ENCODE measurements around the gene LHFPL3.
A peak's percentile ranks its signal among the peaks of the same experiment; 100 is the strongest.
"Not testable (repeated sequence)": the region's sequence is repeated elsewhere in the genome, so short reads cannot be mapped to it uniquely, and the experiment has no call there.

Gene LHFPL3

DNA sequence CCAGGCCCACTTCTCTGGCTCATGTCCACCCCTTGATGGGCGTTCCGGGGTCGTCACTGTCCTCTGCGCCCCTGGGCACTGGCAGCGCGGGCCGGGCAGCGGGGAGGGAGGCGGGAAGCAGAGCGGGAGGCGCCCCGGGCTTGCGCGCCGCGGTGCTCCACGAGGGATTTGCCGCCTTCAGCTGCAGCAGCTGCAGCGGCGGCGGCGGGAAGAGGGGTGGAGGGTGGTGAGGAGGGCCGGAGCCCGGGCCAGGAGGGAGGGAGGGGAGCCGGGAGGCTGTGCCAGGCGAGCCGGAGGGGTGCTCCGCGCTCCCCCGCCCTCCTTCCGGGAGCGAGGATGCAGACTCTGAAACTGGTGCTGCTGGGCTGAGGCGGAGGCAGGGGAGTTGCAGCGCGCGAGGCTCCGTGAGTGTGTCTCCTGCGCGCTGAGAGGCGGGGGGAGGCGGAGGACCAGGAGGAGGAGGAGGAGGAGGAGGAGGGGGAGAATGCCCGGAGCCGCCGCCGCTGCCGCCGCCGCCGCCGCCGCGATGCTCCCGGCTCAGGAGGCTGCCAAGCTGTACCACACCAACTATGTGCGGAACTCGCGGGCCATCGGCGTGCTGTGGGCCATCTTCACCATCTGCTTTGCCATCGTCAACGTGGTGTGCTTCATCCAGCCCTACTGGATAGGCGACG is at the start of gene LHFPL3:
Gene LHFPL3, plus strand, starts transcription at position 308 of the 674 bp plus-strand sequence.
- peaks cover 46% of the 10 kb centered on the region for H3K27me3 Mint-ChIP-seq (ENCODE audit: low read depth)

DNA sequence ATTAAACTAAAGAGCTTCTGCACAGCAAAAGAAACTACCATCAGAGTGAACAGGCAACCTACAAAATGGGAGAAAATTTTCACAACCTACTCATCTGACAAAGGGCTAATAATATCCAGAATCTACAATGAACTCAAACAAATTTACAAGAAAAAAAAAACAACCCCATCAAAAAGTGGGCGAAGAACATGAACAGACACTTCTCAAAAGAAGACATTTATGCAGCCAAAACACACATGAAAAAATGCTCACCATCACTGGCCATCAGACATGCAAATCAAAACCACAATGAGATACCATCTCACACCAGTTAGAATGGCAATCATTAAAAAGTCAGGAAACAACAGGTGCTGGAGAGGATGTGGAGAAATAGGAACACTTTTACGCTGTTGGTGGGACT is 46.7 kb upstream of the LHFPL3 start:
- not testable (repeated sequence) for H3K27ac Mint-ChIP-seq; H3K36me3 Mint-ChIP-seq (ENCODE audit: low read depth); H3K9me3 Mint-ChIP-seq; H3K4me1 Mint-ChIP-seq (ENCODE audit: low read depth); H3K27me3 Mint-ChIP-seq (ENCODE audit: low read depth); H3K4me3 Mint-ChIP-seq

More for the DNA sequence above, at the start of gene LHFPL3:
- no peak within 1 kb of the TSS for H3K27ac Mint-ChIP-seq
- H3K36me3 Mint-ChIP-seq (ENCODE audit: low read depth), result no peaks in the 10 kb centered on the region
- no peaks in the 10 kb centered on the region for H3K9me3 Mint-ChIP-seq
- peak within 1 kb of the TSS; percentile 45 for H3K4me3 Mint-ChIP-seq
- peaks cover 7% of the 10 kb centered on the region for H3K4me1 Mint-ChIP-seq (ENCODE audit: low read depth)

DNA sequence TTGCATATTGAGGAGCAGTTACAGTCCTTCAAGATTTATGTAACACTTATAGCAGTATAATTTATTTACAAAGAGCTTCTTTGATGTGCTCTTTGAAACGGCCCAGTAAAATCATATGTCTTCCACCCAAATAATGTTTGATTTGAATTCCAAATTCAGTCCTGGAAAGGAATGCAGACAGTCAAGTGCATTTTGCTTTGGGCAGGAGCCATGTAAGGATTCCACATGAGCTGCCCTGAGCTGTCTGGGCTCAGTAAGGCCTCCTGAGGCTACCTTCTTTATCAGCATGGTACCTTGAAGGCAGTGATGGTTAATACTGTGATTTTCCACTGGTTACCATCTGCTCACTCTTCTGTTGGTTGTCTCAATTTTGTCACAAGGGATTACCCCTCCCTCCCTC is 41.6 kb upstream of the LHFPL3 start:
- Mint-ChIP-seq H3K27ac (no peak overlapping the region), H3K36me3 (ENCODE audit: low read depth) (no peaks in the 10 kb centered on the region), H3K9me3 (peaks cover 4% of the 10 kb centered on the region), H3K4me3 (no peak overlapping the region), H3K27me3 (ENCODE audit: low read depth) (no peaks in the 10 kb centered on the region), H3K4me1 (ENCODE audit: low read depth) (no peaks in the 10 kb centered on the region)

DNA sequence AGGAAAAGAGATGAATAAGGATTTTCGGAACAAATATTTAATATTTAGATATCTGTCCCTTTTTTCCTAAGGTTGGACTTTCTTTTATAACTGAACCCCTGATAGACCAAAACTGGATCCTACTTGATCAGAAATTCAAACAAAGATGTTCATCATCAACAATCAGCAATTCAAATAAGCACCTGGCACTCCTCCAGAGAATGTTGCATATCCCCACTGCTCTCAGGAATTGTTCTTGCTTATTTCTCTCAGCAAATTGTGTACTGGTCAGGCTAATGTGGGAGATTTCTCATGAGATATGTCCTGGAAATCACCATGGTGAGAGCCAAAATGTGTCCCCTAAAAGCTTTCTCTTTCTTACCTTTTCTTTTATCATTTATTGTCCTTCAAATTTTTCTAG is 40.3 kb upstream of the LHFPL3 start:
- peaks cover 2% of the 10 kb centered on the region for H3K9me3 Mint-ChIP-seq
- H3K36me3 Mint-ChIP-seq (ENCODE audit: low read depth), result no peaks in the 10 kb centered on the region
- no peak overlapping the region for H3K4me3 Mint-ChIP-seq
- no peak overlapping the region for H3K27ac Mint-ChIP-seq
- H3K4me1 Mint-ChIP-seq (ENCODE audit: low read depth), result no peaks in the 10 kb centered on the region
- H3K27me3 Mint-ChIP-seq (ENCODE audit: low read depth), result no peaks in the 10 kb centered on the region

DNA sequence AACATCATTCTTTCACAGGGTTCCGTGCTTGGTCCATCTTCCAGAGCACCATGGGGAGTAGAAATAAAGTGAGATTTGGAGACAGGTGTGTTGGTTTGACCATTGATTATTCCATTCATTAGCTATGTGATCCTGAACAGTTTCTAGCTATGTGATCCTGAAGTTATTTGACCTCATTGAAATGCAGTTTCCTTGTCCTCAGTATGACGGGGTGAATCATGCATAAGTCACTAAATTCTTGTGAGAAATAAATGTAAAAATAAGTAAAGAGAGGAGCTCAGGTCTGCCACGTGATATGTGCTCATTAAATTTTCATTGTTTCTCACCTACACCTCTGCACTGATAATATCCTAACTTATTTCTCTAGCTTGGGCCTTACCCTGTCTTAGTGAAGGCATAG is 34.1 kb upstream of the LHFPL3 start:
- Mint-ChIP-seq H3K27me3 (ENCODE audit: low read depth) (no peaks in the 10 kb centered on the region), H3K4me1 (ENCODE audit: low read depth) (no peaks in the 10 kb centered on the region), H3K4me3 (no peak overlapping the region), H3K9me3 (no peaks in the 10 kb centered on the region), H3K36me3 (ENCODE audit: low read depth) (no peaks in the 10 kb centered on the region), H3K27ac (no peak overlapping the region)

DNA sequence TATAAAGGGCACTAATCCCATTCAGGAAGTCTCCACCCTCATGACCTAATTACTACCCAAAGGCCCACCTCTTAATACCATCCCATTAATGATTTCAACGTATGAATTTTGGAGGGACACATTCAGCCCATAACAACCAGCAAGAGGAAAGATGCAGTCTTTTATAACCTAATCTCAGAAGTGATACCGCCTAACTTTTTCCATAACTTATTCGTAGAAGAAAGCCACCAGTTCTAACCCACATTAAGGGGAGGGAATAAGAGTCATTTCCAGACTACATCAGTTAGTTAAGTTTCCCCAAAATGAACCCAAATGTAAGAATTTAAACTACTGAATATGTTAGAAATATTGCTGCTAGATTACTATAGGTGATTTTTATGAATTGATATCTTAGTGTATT is 32.1 kb upstream of the LHFPL3 start:
- Mint-ChIP-seq H3K4me3 (no peak overlapping the region), H3K27ac (no peak overlapping the region), H3K27me3 (ENCODE audit: low read depth) (peaks cover 4% of the 10 kb centered on the region), H3K4me1 (ENCODE audit: low read depth) (no peaks in the 10 kb centered on the region), H3K36me3 (ENCODE audit: low read depth) (no peaks in the 10 kb centered on the region), H3K9me3 (no peaks in the 10 kb centered on the region)

DNA sequence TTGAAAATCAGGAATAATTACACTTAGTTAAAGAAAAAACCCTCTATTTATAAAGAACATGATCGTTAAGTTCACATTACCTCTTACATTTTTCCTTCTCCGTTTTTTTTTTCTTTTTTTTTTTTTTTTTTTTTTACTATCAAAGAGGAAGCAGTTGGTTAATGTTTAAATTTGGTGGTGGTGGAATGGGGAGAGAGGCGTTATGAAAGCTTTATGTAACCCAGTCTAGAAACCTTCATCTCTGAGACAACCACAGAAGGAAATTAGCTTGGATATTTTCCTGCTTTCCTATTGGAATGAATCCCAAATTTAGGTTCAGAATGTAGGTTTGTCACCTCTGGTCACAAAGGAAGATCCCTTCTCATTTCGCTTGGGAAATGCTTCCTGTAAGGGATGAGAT is 31.5 kb upstream of the LHFPL3 start:
- Mint-ChIP-seq H3K27me3 (ENCODE audit: low read depth) (peaks cover 4% of the 10 kb centered on the region), H3K36me3 (ENCODE audit: low read depth) (no peaks in the 10 kb centered on the region), H3K4me1 (ENCODE audit: low read depth) (no peaks in the 10 kb centered on the region), H3K27ac (no peak overlapping the region), H3K9me3 (no peaks in the 10 kb centered on the region), H3K4me3 (no peak overlapping the region)

DNA sequence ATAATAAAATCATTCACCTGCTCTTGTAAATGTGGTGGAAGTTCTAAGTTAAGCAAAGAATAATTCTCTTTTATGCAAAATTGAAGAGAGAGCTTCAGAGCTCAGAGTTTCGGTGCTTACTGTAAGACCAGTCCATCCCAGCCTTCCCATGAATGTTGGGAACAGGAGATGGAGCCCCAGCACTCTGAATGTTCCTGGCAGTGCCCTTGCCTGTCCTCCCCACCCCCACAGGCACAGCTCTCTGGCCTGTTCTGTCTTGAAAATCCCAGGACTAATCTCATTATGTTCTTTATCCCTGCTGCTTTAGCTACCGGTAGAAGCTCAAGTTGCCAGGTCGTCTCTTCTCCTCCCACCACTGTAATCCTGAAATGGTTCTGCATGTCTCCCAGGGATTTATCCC is 29.1 kb upstream of the LHFPL3 start:
- no peaks in the 10 kb centered on the region for H3K9me3 Mint-ChIP-seq
- H3K4me1 Mint-ChIP-seq (ENCODE audit: low read depth), result no peaks in the 10 kb centered on the region
- no peak overlapping the region for H3K4me3 Mint-ChIP-seq
- no peaks in the 10 kb centered on the region for H3K36me3 Mint-ChIP-seq (ENCODE audit: low read depth)
- peaks cover 4% of the 10 kb centered on the region for H3K27me3 Mint-ChIP-seq (ENCODE audit: low read depth)
- H3K27ac Mint-ChIP-seq, result no peak overlapping the region

DNA sequence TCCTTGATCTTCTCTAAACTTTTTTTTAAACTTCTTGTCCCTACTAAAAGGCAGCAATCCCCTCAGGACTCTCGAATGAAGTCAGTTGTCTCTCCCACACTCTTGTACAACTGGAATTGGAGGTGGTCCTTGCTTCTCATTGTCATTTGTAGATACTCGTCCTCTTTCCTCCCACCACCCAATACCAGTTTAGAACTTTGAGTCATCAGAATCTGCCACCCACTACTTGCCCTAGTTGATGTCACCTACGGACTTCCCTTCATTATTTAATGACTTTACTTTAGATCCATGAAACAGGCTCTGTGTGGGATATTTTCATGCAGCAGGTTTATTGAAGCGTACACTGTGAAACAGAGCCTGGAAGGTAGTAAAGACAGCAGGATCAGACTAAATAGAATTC is 28.6 kb upstream of the LHFPL3 start:
- Mint-ChIP-seq H3K9me3 (no peaks in the 10 kb centered on the region), H3K4me1 (ENCODE audit: low read depth) (no peaks in the 10 kb centered on the region), H3K27ac (no peak overlapping the region), H3K36me3 (ENCODE audit: low read depth) (no peaks in the 10 kb centered on the region), H3K27me3 (ENCODE audit: low read depth) (peaks cover 4% of the 10 kb centered on the region), H3K4me3 (no peak overlapping the region)

DNA sequence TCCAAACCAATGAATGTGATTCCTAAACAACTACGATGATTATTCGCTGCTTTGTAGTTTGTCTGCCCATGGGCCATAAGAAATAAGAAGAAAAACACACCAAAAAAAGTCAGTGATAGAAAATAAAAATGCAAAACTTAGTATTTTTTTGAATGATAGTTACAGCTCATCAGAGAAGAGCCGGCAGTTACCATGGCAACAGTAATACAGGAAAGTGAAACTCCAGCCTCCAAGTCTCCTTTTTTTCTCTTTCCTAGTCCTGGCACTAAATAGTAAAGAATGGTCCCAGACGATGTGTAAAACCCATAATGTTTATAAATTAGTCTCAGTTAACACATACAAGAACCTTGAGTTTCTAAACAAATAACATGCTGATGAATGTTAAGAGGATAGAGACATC is 21.6 kb upstream of the LHFPL3 start:
- no peaks in the 10 kb centered on the region for H3K36me3 Mint-ChIP-seq (ENCODE audit: low read depth)

DNA sequence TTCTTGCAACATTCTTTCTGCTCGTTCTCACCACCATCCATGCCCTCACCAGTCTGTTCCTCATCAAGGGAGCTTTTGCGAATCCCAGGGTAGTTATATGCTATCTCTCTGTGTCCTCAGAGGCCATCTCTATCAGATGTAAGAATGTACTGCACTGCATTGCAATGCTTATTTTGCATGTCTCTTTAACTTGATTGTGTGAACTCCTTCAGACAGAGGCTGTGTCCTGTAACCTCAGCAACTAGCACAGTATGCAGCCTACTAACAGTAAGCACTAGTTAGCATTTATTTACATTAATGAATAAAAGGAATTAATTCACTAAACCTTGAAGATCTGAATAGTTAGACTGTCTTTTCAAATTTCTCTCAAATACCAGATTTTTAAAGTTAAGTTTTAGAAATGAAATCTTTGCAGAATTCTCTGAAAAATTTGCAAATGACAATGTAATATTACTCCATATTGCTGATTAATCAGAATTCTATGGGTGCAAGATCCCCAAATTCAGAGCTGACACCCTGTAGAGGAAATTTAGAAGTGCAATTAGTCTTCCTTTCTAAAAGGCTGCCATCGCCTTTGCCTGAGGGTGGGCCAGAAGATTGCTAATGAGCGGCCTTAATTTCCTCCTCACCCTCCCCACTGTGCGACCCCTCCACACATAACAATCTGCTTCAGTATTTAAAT is 10.3 kb upstream of the LHFPL3 start:
- Mint-ChIP-seq H3K9me3 (peaks cover 16% of the 10 kb centered on the region), H3K36me3 (ENCODE audit: low read depth) (no peaks in the 10 kb centered on the region), H3K27ac (no peak overlapping the region), H3K4me3 (no peak overlapping the region), H3K4me1 (ENCODE audit: low read depth) (no peaks in the 10 kb centered on the region), H3K27me3 (ENCODE audit: low read depth) (no peaks in the 10 kb centered on the region)

More for the DNA sequence above, 21.6 kb upstream of the LHFPL3 start:
- Mint-ChIP-seq H3K9me3 (no peaks in the 10 kb centered on the region), H3K27me3 (ENCODE audit: low read depth) (no peaks in the 10 kb centered on the region), H3K27ac (no peak overlapping the region), H3K4me3 (no peak overlapping the region), H3K4me1 (ENCODE audit: low read depth) (no peaks in the 10 kb centered on the region)

DNA sequence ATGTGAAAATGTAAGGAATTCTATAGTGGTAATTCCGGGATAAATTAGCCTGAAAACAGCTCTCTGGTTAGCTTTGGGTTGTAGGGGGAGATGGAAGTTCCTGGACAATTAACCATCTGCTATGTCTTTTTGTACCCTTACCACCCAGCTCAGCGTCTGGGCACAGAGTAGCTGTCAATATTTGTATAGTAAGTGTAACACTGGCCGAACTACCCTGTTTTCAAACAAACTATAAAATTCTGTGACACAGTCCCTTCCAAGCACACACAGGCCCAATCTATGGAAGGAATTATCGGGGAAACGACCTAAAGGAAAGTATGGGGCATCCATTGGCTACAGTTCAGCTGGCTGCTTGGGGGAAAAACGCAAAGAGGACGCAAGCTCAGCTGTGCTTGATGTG is 869 bp upstream of the LHFPL3 start:
- Mint-ChIP-seq H3K4me1 (ENCODE audit: low read depth) (peaks cover 7% of the 10 kb centered on the region), H3K36me3 (ENCODE audit: low read depth) (no peaks in the 10 kb centered on the region), H3K9me3 (no peaks in the 10 kb centered on the region), H3K4me3 (no peak overlapping the region), H3K27ac (no peak overlapping the region), H3K27me3 (ENCODE audit: low read depth) (peaks cover 46% of the 10 kb centered on the region)

DNA sequence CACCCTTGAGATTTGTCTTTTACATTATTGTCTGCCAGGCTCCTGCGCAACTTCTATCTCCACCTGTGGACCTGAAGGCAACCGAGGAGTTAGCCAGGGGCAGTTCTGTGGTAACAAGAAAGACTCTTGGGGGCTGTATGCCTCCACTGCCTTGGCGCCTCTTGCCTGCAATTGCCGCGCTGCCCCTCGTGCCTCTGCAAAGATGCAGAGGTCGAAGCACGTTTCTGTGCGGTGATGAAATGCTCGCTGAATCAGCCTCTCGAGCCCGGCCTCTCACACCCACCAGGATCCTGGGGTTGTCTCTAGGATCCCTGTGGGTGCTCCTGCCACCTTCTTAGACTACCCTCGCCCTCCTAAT is 486 bp upstream of the LHFPL3 start:
- H3K4me3 Mint-ChIP-seq, result no peak overlapping the region
- H3K27me3 Mint-ChIP-seq (ENCODE audit: low read depth), result peaks cover 46% of the 10 kb centered on the region
- no peaks in the 10 kb centered on the region for H3K9me3 Mint-ChIP-seq
- peaks cover 7% of the 10 kb centered on the region for H3K4me1 Mint-ChIP-seq (ENCODE audit: low read depth)
- H3K27ac Mint-ChIP-seq, result no peak overlapping the region
- no peaks in the 10 kb centered on the region for H3K36me3 Mint-ChIP-seq (ENCODE audit: low read depth)

DNA sequence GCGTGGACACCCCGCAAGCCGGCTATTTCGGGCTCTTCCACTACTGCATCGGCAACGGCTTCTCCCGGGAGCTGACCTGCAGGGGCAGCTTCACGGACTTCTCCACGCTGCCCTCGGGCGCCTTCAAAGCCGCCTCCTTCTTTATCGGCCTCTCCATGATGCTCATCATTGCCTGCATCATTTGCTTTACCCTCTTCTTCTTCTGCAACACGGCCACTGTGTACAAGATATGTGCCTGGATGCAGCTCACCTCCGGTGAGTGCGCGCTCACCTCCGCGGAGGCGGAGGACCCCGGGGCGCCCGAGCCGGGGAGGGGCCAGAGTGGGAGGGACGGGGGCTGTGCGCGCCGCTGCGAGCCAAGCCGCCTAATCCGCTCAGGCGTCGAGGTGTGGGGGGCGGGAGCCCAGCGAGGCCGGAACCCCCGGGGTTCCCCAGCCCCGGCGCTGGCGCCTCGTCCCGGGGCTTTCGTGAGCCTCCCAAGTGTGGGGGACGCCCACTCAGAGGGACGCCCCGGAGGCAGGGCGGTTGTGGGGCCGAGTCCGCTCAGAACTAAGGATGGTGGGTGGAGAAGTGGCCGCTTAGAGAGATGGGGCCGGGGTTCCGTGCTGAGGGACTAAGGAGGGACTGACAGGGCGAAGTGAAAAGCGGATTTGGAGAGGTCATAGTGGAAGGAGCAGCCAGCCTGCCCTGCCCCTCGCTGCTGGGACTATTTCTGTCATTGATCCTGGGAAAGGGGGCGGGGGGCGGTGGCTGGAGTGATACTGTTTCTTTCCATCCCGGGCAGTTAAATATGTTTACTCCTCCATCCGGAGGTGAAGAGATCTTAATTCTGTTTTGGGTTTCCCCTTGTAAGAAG is 795 bp downstream of the LHFPL3 start:
- Mint-ChIP-seq H3K9me3 (no peaks in the 10 kb centered on the region), H3K27ac (no peak overlapping the region), H3K36me3 (ENCODE audit: low read depth) (no peaks in the 10 kb centered on the region), H3K4me3 (peak overlapping the region; percentile 45), H3K4me1 (ENCODE audit: low read depth) (peaks cover 7% of the 10 kb centered on the region), H3K27me3 (ENCODE audit: low read depth) (peaks cover 46% of the 10 kb centered on the region)

DNA sequence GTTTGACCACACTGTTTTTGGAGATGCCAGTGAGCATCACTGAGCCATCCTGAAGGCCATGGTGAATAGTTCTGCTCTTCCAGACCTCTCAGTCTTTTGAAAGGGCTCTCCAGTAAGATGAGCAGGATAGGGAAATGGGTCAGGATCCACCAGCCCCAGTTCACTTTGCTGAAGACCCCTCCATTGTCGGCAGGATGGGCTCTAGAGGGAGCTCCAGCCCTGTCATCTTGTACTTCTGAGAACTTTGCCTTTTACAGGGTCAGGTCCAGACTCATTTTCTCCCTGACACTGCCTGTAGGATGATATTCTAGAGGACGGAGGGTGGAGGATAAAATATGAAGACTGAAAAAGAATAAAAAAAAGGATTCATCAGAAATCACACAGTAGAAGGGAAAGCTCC is 13.1 kb downstream of the LHFPL3 start:
- H3K27ac Mint-ChIP-seq, result no peak overlapping the region
- no peaks in the 10 kb centered on the region for H3K27me3 Mint-ChIP-seq (ENCODE audit: low read depth)
- H3K4me1 Mint-ChIP-seq (ENCODE audit: low read depth), result no peaks in the 10 kb centered on the region
- no peak overlapping the region for H3K4me3 Mint-ChIP-seq
- H3K36me3 Mint-ChIP-seq (ENCODE audit: low read depth), result no peaks in the 10 kb centered on the region
- H3K9me3 Mint-ChIP-seq, result no peaks in the 10 kb centered on the region
